GM08714 (cell line): Measurements from ENCODE around the gene NEK4.
"Not testable (repeated sequence)": the region's sequence is repeated elsewhere in the genome, so short reads cannot be mapped to it uniquely, and the experiment has no call there.

Source experiments
- H3K4me3 ChIP-seq: fragments of 200-500 bp; sonication (Bioruptor generic); 2 replicates; pipeline ENCODE4 v1.5.1; 2014; ENCODE audit warnings: mild to moderate bottlenecking, low read length, inconsistent platforms
- ZNF274 ChIP-seq: IDR thresholded peaks from 2 replicates; pipeline ENCODE4 v1.6.1; 2012; ENCODE audit warnings: mild to moderate bottlenecking, low read depth, low read length

NEK4 gene

GRCh38 chr3:52679811-52680210 lies 90.9 kb downstream of the NEK4 start:
- TF ChIP-seq ZNF274: no peak
- H3K4me3 ChIP-seq: no peak overlapping the region

- no peak overlapping the region for H3K4me3 ChIP-seq
- no peak for TF ChIP-seq ZNF274
These were observed 91.6 kb downstream of the NEK4 start for GRCh38 chr3:52679199-52679538.

- TF ChIP-seq ZNF274: no peak
- H3K4me3 ChIP-seq: no peak overlapping the region
These were observed 92.2 kb downstream of the NEK4 start for GRCh38 chr3:52678265-52679198.

- H3K4me3 ChIP-seq: not testable (repeated sequence)
These were observed 94.5 kb downstream of the NEK4 start for GRCh38 chr3:52676201-52676600.

GRCh38 chr3:52671676-52672075 lies 99.1 kb downstream of the NEK4 start:
- no peak overlapping the region for H3K4me3 ChIP-seq
- TF ChIP-seq ZNF274: no peak

GRCh38 chr3:52670621-52671521 lies 99.9 kb downstream of the NEK4 start:
- TF ChIP-seq ZNF274: no peak
- H3K4me3 ChIP-seq: no peak overlapping the region

- TF ChIP-seq ZNF274: no peak
- H3K4me3 ChIP-seq: no peak overlapping the region
These were observed 107.6 kb downstream of the NEK4 start for GRCh38 chr3:52663098-52663497.

- TF ChIP-seq ZNF274: no peak
- no peak overlapping the region for H3K4me3 ChIP-seq
These were observed 110.7 kb downstream of the NEK4 start for GRCh38 chr3:52660046-52660445.
